Adrenal gland (tissue), 12 donors: ENCODE measurements around the gene ABL1. TPM values are rescaled to one million over a fixed set of nuclear protein-coding genes. Genes with fewer than 3 reads are reported as not detected.

Experiments used
- DNase-seq, 7 donors: peaks; one replicate each; pipeline ENCODE4 v3.0.0-alpha.2; 2019 to 2020
- H3K27ac ChIP-seq, 5 donors: fragments of 200-600 bp; sonication (generic) in 4 of 5; 1 replicate in 3 of 5; 2 replicates in 2 of 5; pipeline versions ENCODE4 v1.5.1 to v1.8.0; 2016 to 2020; ENCODE audit warnings: mild to moderate bottlenecking in 1 of 5
- H3K27me3 ChIP-seq: fragments of 200-600 bp; 2 replicates; pipeline ENCODE4 v1.8.0; 2021
- H3K36me3 ChIP-seq, 2 donors: fragments of 200-600 bp; replicated peaks in 1 of 2; 1 replicate in 1 of 2; 2 replicates in 1 of 2; pipeline versions ENCODE4 v1.5.1 to v1.8.0; 2018 to 2022
- H3K4me1 ChIP-seq, 2 donors: fragments of 200-600 bp; replicated peaks in 1 of 2; 1 replicate in 1 of 2; 2 replicates in 1 of 2; pipeline versions ENCODE4 v1.5.1 to v1.8.0; 2018 to 2021
- H3K4me3 ChIP-seq, 4 donors: fragments of 200-600 bp; sonication (generic) in 3 of 4; one replicate each; pipeline ENCODE4 v1.5.1; 2016 to 2018
- H3K9me3 ChIP-seq, 3 donors: fragments of 200-600 bp; sonication (generic) in 1 of 3; replicated peaks in 1 of 3; 1 replicate in 2 of 3; 2 replicates in 1 of 3; pipeline versions ENCODE4 v1.5.1 to v1.8.0; 2016 to 2021
- CTCF ChIP-seq, 6 experiments: fragments of 450-650 bp in 4 of 6; fragments of 200-600 bp in 2 of 6; sonication (generic) in 1 of 6; IDR thresholded peaks; 1 replicate in 5 of 6; 2 replicates in 1 of 6; pipeline versions ENCODE4 v1.5.1 to v1.8.0; 2016 to 2021; ENCODE audit warnings: antibody characterized with exemption in 6 of 6, mild to moderate bottlenecking in 2 of 6, moderate library complexity in 1 of 6
- POLR2A ChIP-seq, 2 donors: fragments of 450-650 bp; IDR thresholded peaks; one replicate each; pipeline ENCODE4 v1.6.1; 2017; ENCODE audit warnings: antibody characterized with exemption in 2 of 2, mild to moderate bottlenecking in 2 of 2, moderate library complexity in 1 of 2
- WGBS, 4 donors: extraction: QIAGEN DNeasy Blood & Tissue Kit in 2 of 4; methylation state at CpG; one replicate each; pipeline versions ENCODE4 v1.1.5 to v1.1.7; 2013 to 2017; 5-methylcytosine and 5-hydroxymethylcytosine counted together
- intact Hi-C, 2 donors: fragments of 100-400 bp; cut with DNase I; formaldehyde crosslinking; loops; one replicate each; pipeline versions ENCODE4 v1.14.1 to v1.15.0; 2022 to 2023
- polyA plus RNA-seq, 3 donors: library from polyadenylated mRNA; stranded (reverse); fragments of 200-250 nt in 2 of 3; fragments of 350-450 nt in 1 of 3; fragmentation: Illumina TruSeq in 1 of 3; extraction: RNeasy Lipid Tissue Mini Kit (QIAGEN cat#74804) in 1 of 3; gene quantifications; one replicate each; pipeline ENCODE4 v1.2.3, GENCODE V29; 2013 to 2014
- total RNA-seq, 9 donors: library from RNA; depleted of rRNA in 4 of 9; stranded (reverse); fragments of >200 nt in 4 of 9; fragments of 120-200 nt in 1 of 9; fragmentation: NEBNext Ultra II Directional in 1 of 9; extraction: Animal tissue kit (Norgen Biotek cat#: 25700) in 1 of 9; gene quantifications; one replicate each; pipeline versions ENCODE4 v1.1.0 to v1.2.4, GENCODE V29; 2013 to 2023
- donor health status: healthy with polysubstance abuse.
- donor health status: Bipolar disorder and iron deficiency.
- donor health status: DM: yes; HTN: yes; CAD: no.
- donor health status: DM: no; HTN: no; CAD: no.
- donor health status: DM: no; HTN: no; CAD: no.
- donor health status: DM: yes; HTN: yes; CAD: no.

The ABL1 gene
- total and polyA plus RNA-seq, 12 donors = 27.2 to 83.2 (median 45.7) TPM

- no peak for TF ChIP-seq CTCF (IDR thresholded peaks at IDR 0.05)
- DNase-seq = no peak
- Histone ChIP-seq H3K27me3 (no peaks in the 10 kb centered on the region), H3K9me3 (no peaks in the 10 kb centered on the region), H3K4me3 (no peak overlapping the region), H3K36me3 (no peaks in the 10 kb centered on the region), H3K27ac (peak overlapping the region in 2 of 5 donors; percentile 89 to 93), H3K4me1 (peaks cover 0 to 42% of the 10 kb centered on the region in 2 donors)
- 79 to 84% (median 80%) methylated on average over 8 of the region's 8 CpGs for WGBS, 4 donors
- intact Hi-C loops = no loop called here
Observed at GRCh38 chr9:130833031-130833990, 1.7 kb upstream of the ABL1 start.

GRCh38 chr9:130835441-130836298 is 616 bp downstream of the ABL1 start:
- DNase-seq = peak; percentile 47 to 73 (median 62)
- 3 to 5% (median 4%) methylated on average over 41 to 44 of the region's 44 CpGs for WGBS, 4 donors

GRCh38 chr9:130837002-130837511 is 2.0 kb downstream of the ABL1 start:
- intact Hi-C loops = no loop called here
- Histone ChIP-seq H3K27me3 (no peaks in the 10 kb centered on the region), H3K36me3 (no peaks in the 10 kb centered on the region), H3K4me3 (peak overlapping the region in 1 of 4 donors; percentile 70), H3K4me1 (peaks cover 0 to 61% of the 10 kb centered on the region in 2 donors), H3K9me3 (no peaks in the 10 kb centered on the region), H3K27ac (peak overlapping the region in 1 of 5 donors; percentile 46)
- WGBS, 4 donors = 52 to 73% (median 61%) methylated on average over 5 of the region's 5 CpGs
- no peak for DNase-seq
- no peak for TF ChIP-seq POLR2A (IDR thresholded peaks at IDR 0.05)
- TF ChIP-seq CTCF (IDR thresholded peaks at IDR 0.05) = no peak

More at GRCh38 chr9:130835441-130836298, 616 bp downstream of the ABL1 start:
- no peaks in the 10 kb centered on the region for H3K36me3 ChIP-seq
- TF ChIP-seq POLR2A (IDR thresholded peaks at IDR 0.05) (no peak), CTCF (IDR thresholded peaks at IDR 0.05) (peak in 1 of 6 experiments; percentile 11)
- intact Hi-C loops = no loop called here
- H3K4me1 ChIP-seq = peaks cover 0 to 61% of the 10 kb centered on the region in 2 donors
- H3K4me3 ChIP-seq = peak overlapping the region in 3 of 4 donors; percentile 37 to 70 (median 38)
- H3K27me3 ChIP-seq = no peaks in the 10 kb centered on the region
- no peaks in the 10 kb centered on the region for H3K9me3 ChIP-seq
- H3K27ac ChIP-seq = peak overlapping the region; percentile 32 to 93 (median 58)

GRCh38 chr9:130837643-130838042 is 2.6 kb downstream of the ABL1 start:
- intact Hi-C loops = no loop called here
- Histone ChIP-seq H3K27ac (no peak overlapping the region), H3K9me3 (no peaks in the 10 kb centered on the region), H3K36me3 (no peaks in the 10 kb centered on the region), H3K4me1 (peaks cover 0 to 61% of the 10 kb centered on the region in 2 donors), H3K4me3 (no peak overlapping the region), H3K27me3 (no peaks in the 10 kb centered on the region)
- TF ChIP-seq CTCF (IDR thresholded peaks at IDR 0.05) = no peak
- TF ChIP-seq POLR2A (IDR thresholded peaks at IDR 0.05) = no peak
- 71 to 82% (median 72%) methylated on average over 4 of the region's 4 CpGs for WGBS, 4 donors
- no peak for DNase-seq
